Muscle of back (tissue), 13 donors: ENCODE results near the gene RAB40AL. TPM values are rescaled to one million over a fixed set of nuclear protein-coding genes. Genes with fewer than 3 reads are reported as not detected.
A peak's percentile ranks its signal among the peaks of the same experiment; 100 is the strongest.
"Not testable (repeated sequence)": the region's sequence is repeated elsewhere in the genome, so short reads cannot be mapped to it uniquely, and the experiment has no call there.

ENCODE experiments used
- DNase-seq, 3 donors: peaks; one replicate each; pipeline versions ENCODE4 v3.0.0 to v3.0.0-alpha.2; 2013
- long read RNA-seq, 9 donors: transcript quantifications; one replicate each; lab custom pipeline, GENCODE V29; 2026
- polyA plus RNA-seq, 10 donors: library from polyadenylated mRNA; unstranded; fragments of 120-200 nt; gene quantifications; one replicate each; pipeline ENCODE4 v1.2.1, GENCODE V29; 2013; ENCODE audit not compliant: insufficient read length in 10 of 10

The RAB40AL gene, protein sequence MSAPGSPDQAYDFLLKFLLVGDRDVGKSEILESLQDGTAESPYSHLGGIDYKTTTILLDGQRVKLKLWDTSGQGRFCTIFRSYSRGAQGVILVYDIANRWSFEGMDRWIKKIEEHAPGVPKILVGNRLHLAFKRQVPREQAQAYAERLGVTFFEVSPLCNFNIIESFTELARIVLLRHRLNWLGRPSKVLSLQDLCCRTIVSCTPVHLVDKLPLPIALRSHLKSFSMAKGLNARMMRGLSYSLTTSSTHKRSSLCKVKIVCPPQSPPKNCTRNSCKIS
- under 1 TPM in 1 of 10 donors, not detected in 9; 0.19 TPM for polyA plus RNA-seq
- long read RNA-seq, donor 1: 0 reads
- long read RNA-seq, donor 2: 0 reads
- long read RNA-seq, donor 3: 0 reads
- long read RNA-seq, donor 4: 0 reads
- long read RNA-seq, donor 5: 0 reads
- long read RNA-seq, donor 6: 0 reads
- long read RNA-seq, donor 7, partial matches to known transcripts: 0 of 1 reads
- long read RNA-seq, donor 7, other reads (novel, unspliced or antisense): 0 of 1 reads
- long read RNA-seq, donor 8: 0 reads
- long read RNA-seq, donor 9: 0 reads

- not testable (repeated sequence) for DNase-seq
These were observed at the start of gene RAB40AL for GRCh38 chrX:102936972-102937371. TSS of gene RAB40AL (plus strand) at chrX:102937272. CDS start at chrX:102937319, 47 bp downstream.

DNA sequence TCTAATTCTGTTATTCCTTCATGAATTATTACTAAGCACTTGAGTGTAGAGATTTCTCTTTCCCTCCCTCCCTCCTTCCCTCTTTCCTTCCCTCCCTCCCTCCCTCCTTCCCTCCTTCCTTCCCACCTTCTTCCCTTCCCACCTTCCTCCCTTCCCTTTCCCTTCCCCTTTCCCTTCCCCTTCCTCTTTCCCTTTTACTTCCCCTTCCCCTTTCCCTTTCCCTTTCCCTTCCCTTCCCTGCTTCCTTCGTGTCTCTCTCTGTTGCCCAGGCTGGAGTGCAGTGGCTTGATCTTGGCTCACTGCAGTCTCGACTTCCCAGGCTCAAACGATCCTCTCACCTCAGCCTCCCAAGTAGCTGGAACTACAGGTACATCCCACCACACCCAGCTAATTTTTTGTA is 49.4 kb upstream of the RAB40AL start:
- no peak for DNase-seq

- no peak for DNase-seq
These were observed 45.0 kb upstream of the RAB40AL start for GRCh38 chrX:102892103-102892502.

DNA sequence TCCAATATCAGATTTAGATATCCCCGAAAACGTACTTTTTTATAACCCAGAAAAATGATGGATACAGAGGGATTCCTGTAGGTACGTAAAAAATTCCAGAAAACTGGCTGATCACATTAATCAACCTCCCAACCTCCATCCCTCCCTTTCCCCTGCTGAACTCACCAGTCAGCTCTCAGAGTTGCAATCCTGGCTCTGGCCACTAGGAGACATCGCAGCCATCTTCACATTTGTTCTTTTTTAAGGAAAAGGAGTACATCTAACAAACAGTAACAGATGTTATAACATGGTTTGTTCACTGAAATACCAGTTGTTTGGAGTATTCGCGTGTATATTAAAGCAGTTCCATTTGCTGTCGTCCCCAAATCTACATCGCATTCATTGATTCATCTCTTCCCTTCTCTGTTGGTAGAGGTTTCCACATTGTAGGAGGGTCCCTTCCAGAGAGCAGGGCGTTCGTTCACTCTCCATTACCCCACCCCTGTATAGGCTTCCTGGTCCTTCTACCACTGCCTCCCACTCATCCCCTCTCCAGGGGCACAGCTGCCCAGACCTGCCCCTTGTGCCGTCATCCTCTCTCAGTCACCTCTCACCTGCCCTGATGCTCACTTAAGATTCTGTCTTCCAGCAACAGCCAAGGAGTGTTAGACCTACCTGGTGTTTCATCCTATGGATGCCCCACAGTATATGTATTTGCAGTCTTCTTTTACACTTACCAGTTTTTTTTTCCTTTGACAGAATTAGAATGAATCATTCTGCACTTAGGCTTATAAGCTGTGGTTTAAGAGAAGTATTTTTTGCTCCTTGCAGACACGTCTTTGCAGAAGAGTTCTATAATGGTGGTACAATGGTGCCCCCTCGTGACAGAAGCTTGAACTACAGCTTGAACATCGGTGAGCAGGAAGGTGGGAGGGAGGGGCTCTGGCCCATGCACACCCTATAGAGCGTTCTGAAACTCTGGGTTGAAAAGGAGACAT is 36.8 kb upstream of the RAB40AL start:
- peak; percentile 42 to 62 (median 52) for DNase-seq

GRCh38 chrX:102902355-102902754 is 34.7 kb upstream of the RAB40AL start:
- DNase-seq: no peak

DNA sequence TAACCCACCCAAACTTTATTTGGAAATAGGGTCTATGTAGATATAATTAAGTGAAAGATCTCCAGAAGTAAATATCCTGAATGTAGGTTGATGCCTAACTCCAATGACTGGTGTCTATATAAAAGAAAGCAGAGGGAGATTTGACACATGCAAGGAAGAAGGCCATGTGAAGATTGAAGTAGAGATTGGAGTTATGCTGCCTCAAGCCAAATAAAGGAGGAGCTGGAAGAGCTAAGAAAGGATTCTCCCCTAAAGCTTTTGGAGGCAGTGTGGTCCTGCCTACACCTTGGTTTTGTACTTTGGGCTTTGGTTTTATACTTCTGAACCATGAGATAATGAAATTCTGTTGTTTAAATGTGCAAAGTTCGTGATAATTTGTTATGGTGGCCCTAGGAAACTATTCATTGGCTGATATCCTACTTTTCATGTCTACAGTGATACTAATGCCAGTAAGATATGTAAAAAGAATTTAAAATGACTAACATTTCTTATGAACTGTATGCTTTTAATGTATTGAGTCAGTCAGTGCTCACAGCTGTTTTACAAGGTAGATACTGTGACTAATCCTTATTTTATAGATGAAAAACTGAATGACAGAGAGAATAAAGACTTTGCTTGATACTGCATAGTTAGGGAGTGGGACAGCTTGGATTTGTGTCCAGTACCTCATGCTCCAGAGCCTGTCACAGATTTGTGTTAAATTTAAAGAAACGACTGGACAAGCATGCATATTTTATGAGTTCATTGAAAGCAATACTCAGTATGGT is 5.9 kb upstream of the RAB40AL start:
- DNase-seq: peak in 1 of 3 donors; percentile 0

GRCh38 chrX:102934624-102935023 is 2.4 kb upstream of the RAB40AL start:
- peak in 2 of 3 donors; percentile 6 to 8 for DNase-seq

DNA sequence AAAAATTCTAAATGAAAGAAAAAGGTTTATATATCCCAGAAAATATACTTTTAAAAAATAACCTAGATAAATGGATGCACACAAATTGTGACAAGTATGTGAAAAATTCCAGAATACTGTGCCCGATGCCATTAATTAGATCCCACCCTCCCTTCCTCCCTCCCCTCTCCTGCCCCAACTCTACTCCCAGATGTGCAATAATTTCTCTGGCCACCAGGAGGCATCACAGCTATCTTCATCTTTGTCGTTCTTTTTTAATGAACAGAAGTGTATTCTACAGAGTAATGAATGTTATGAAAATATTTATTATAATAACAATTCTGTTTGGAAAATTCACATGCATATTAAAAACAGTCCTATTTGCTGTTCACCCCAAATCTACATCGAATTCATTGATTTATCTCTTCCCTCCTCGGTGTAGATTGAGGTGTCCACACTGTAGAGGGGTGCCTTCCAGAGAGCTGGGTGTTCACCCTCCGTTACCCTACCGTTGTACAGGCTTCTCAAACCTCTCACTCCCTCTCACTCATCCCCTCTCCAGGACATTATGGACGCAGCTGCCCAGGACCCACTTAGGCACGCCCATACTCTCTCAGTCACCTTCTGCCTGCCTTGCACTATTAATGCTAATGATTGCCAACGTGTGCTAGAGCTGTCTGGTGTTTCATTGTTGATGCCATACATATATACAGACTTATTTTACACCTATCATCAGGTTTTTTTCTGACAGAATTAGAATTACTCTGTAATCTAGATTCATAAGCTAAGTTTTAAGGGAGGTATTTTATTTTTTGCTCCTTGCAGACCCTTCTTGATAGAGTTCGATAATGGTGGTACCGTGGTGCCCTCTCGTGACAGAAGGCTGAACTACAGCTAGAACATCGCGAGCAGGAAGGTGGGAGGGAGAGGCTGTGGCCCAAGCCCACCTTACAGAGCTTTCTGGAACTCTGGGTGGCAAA is 14.1 kb downstream of the RAB40AL start:
- peak in 2 of 3 donors; percentile 5 to 40 for DNase-seq

DNA sequence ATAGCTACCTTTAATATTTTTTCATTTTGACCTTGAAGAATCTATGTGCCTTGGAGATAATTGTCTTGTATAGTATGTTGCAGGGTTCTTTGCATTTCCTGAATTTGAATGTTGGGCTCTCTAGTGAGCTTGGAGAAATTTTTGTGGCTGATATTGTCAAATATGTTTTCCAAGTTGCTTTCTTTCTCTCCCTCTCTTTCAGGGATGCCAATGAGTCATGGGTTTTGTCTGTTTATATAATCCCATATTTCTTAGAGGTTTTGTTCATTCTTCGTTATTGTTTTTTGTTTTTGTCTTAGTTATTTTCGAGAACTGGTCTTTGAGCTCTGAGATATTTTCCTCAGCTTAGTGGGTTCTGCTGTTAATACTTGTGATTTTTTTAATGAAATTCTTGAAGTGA is 20.7 kb downstream of the RAB40AL start:
- DNase-seq: no peak

GRCh38 chrX:102958794-102959193 is 21.7 kb downstream of the RAB40AL start:
- DNase-seq: no peak

DNA sequence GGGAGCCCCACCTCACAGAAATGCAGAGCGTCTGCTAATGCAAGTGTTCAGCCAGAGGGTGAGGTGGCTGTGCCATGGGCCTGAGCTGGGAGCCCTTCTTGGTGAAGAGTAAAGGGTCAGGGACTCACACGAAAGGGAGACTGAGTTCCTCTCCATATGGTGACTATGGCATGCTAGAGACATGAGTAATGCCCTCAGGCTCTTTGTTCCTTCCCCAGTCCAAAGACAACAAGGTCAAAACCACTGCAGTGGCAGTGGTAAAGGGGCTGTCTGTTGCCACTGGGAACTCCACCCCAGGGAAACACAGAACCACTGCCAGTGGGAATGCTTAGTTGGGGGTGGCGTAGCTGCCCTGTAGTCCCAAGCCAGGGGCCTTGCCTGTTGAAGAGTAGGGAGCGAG is 22.4 kb downstream of the RAB40AL start:
- DNase-seq: no peak

DNA sequence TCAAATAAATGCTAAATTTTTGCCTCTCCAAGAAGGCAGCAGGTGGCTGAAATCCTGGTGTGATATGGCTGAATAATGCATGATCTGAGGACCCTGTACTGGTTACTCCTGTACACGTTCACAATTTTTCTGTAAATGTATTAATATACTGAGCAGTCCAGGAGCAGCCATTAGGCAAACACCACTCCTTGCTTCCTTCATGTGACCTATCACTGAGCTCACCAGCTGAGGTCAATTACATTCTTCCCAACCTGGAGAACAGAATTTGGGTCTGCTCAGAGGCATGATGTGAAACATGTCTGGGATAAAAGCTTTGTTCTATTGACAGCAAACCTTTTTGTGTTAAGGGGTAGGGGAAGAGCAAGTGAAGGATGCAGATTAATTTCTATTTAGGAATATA is 26.9 kb downstream of the RAB40AL start:
- DNase-seq: no peak

DNA sequence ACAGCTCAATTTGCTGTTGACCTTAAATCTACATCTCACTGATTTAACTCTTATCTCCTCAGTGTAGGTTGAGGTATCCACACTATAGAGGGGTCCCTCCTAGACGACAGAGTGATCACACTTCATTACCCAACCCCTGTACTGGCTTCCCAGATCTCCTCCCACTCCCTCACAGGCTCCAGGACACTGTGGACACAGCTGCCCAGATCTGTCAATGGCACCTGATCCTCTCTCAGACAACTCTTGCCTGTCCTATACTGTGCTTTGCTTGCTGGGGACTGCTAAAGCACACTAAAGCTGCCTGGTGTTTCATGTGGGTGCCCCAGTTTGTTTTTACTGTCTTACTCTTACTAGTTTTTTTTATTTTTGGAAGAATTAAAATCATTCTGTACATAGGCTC is 27.9 kb downstream of the RAB40AL start:
- DNase-seq: peak; percentile 1 to 19 (median 6)

DNA sequence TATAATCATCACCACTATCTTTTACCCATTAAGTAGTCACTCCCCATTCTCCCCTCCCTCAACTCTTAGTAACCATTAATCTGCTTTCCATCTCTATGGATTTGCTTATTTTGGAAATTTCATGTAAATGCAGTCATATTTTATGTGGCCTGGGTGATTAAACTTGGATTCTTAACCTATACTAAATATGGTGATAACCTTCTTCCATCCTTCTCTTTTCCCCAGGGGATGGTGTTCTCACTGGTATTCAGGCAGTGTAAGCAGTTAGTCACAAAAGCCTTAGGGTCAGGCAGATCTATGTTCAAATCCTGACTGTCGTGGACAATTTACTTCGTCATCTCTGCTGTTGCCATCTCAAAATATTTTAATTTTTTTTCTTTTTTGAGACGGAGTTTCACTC is 29.6 kb downstream of the RAB40AL start:
- DNase-seq: no peak

DNA sequence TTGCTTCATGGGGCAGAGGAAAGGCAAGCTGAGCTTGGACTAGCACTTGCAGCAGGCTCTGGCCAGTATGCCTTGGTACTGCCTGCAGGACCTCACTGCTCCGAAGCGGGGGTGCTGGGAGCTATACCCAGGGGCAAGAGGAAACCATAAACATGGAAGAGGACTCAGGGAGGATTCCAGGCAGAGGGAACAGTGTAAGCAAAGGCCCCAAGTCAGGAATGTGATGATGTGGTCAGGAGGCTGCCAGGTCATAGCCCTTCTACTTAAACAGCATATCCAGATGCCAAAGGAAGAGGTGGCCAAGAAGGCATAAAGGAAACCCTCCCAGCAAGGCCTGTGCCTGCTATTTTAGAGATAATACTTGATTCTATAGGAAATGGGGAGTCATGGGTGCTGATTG is 31.1 kb downstream of the RAB40AL start:
- DNase-seq: no peak

DNA sequence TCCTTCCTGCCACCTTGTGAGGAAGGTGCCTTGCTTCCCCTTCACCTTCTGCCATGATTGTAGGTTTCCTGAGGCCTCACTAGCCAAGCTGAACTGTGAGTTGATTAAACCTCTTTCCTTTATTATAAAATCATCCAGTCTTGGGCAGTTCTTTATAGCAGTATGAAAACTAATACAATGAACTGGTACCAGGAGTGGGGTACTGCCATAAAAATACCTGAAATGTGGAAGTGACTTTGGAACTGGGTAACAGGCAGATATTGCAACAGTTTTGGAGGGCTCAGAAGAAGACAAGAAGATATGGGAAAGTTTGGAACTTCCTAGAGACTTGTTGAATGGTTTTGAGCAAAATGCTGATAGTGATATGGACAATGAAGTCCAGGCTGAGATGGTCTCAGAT is 34.5 kb downstream of the RAB40AL start:
- not testable (repeated sequence) for DNase-seq

DNA sequence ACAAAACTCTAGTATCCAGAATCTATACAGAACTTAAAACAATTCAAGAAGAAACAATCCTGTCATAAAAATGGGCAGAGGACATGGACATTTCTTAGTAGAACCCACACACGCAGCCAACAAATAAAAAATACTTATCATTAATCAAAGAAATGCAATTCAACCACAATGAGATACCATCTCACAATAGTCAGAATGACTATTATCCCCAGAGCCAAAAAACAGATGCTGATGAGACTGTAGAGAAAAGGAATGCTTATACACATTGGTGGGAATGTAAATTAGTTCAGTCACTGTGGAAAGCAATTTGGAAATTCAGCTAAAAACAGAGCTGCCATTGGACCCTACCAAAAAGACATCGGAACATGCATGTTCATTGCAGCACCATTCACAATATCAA is 37.9 kb downstream of the RAB40AL start:
- DNase-seq: no peak

- DNase-seq: no peak
These were observed 39.2 kb downstream of the RAB40AL start for GRCh38 chrX:102976286-102976685.

DNA sequence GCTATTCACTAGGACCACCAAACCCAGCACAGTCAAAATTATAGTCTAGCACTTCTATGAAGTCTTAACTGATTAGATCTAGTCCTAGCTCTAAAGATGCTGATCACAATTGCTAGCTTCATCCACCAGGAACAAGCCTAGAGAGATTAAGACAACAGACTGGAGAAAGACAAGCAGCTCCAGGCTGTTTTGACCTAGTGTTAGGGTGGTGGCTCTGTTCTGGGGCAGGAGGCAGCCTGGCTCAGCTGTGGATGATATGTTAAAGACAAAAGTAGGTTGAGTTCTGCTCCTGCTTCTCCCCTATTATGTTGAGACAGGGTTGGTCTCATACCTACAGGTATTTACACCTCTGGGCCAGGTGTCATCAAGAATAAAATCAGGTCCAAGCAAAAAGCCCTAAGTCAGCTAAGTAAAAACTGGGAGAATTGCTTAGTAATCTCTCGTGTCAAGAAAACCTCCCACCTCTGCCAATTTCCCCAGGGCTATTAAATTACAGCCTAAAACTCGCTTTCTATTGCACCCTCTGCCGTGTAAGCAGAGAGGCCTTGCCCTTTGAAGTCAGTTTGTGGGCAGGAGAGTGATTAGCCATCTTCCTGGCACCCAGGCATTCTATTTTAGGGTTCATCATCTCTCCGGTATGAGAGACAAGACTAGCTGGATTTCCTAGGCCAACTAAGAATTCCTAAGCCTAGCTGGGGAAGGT is 39.9 kb downstream of the RAB40AL start:
- no peak for DNase-seq

DNA sequence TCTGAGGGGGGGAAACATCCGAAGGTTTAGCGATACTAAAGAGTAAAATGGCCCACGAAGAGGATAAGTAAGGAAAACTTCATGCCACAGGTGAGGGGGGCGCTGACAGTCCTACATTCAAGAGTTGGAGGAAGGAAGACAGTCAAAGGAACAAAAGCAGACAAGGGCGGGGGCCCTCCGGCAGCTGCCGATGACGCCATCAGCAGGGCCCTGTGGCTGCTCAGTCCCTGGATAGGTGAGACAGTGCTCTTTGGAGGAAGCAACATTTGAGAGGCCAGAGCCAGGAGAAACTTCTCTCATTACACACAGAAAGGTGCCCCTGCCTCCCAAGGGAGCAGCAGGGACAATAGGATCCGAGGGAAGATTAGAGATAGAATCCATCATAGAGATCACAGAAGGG is 41.5 kb downstream of the RAB40AL start:
- DNase-seq: no peak
